HepG2 (cell line): ENCODE measurements around the gene AGPAT2. TPM values are rescaled to one million over a fixed set of nuclear protein-coding genes. Genes with fewer than 3 reads are reported as not detected.

Experiments used
- DPF2 ChIP-seq: sonication (generic); formaldehyde crosslinking; IDR thresholded peaks from 2 replicates; pipeline ENCODE4 v1.4.0; 2020; ENCODE audit warnings: mild to moderate bottlenecking, low read depth, missing genetic modification reagents, borderline replicate concordance
- FOXA3 ChIP-seq: IDR thresholded peaks from 2 replicates; pipeline ENCODE4 v1.6.1; 2016; ENCODE audit warnings: missing genetic modification reagents, missing compliant biosample characterization
- GTF3A ChIP-seq: sonication (generic); formaldehyde crosslinking; conservative IDR thresholded peaks from 2 replicates; pipeline ENCODE4 v1.4.0; 2020; ENCODE audit warnings: mild to moderate bottlenecking, missing genetic modification reagents
- HOXA5 ChIP-seq: sonication (generic); formaldehyde crosslinking; IDR thresholded peaks from 2 replicates; pipeline ENCODE4 v1.4.0; 2020; ENCODE audit warnings: missing genetic modification reagents
- MED1 ChIP-seq: sonication (generic); formaldehyde crosslinking; IDR thresholded peaks from 2 replicates; pipeline ENCODE4 v1.4.0; 2020; ENCODE audit warnings: missing genetic modification reagents
- RBAK ChIP-seq: sonication (generic); formaldehyde crosslinking; IDR thresholded peaks from 2 replicates; pipeline ENCODE4 v1.5.1; 2020; ENCODE audit warnings: mild to moderate bottlenecking, missing genetic modification reagents
- SRF ChIP-seq: IDR thresholded peaks from 2 replicates; pipeline ENCODE4 v1.6.1; 2011; ENCODE audit warnings: mild to moderate bottlenecking, low read depth, low read length, moderate library complexity
- SRY ChIP-seq: sonication (generic); formaldehyde crosslinking; IDR thresholded peaks from 2 replicates; pipeline ENCODE4 v1.8.0; 2022; ENCODE audit warnings: mild to moderate bottlenecking, missing genetic modification reagents
- TERF1 ChIP-seq: sonication (generic); formaldehyde crosslinking; IDR thresholded peaks from 2 replicates; pipeline ENCODE4 v1.8.0; 2022; ENCODE audit warnings: mild to moderate bottlenecking, missing genetic modification reagents, moderate library complexity
- THRA ChIP-seq: sonication (generic); formaldehyde crosslinking; IDR thresholded peaks from 2 replicates; pipeline ENCODE4 v1.4.0; 2020; ENCODE audit warnings: missing genetic modification reagents, borderline replicate concordance
- ZNF326 ChIP-seq: sonication (generic); formaldehyde crosslinking; IDR thresholded peaks from 2 replicates; pipeline ENCODE4 v1.4.0; 2020; ENCODE audit warnings: missing genetic modification reagents, borderline replicate concordance
- ZNF329 ChIP-seq: sonication (generic); formaldehyde crosslinking; IDR thresholded peaks from 2 replicates; pipeline ENCODE4 v1.9.0; 2021; ENCODE audit warnings: low read depth, mild to moderate bottlenecking, missing genetic modification reagents
- ZNF616 ChIP-seq: sonication (generic); formaldehyde crosslinking; IDR thresholded peaks from 2 replicates; pipeline ENCODE4 v1.5.0; 2020; ENCODE audit warnings: low read depth, mild to moderate bottlenecking, missing genetic modification reagents
- ZNF749 ChIP-seq: sonication (generic); formaldehyde crosslinking; IDR thresholded peaks from 2 replicates; pipeline ENCODE4 v1.8.0; 2022; ENCODE audit warnings: mild to moderate bottlenecking, missing genetic modification reagents, moderate library complexity, borderline replicate concordance
- ZNF773 ChIP-seq: sonication (generic); formaldehyde crosslinking; IDR thresholded peaks from 2 replicates; pipeline ENCODE4 v1.4.0; 2020; ENCODE audit warnings: missing genetic modification reagents, borderline replicate concordance
- polyA plus RNA-seq, 8 experiments: library from polyadenylated mRNA; depleted of rRNA in 3 of 8; stranded (reverse) in 7 of 8; unstranded in 1 of 8; fragments of >200 nt; fragmentation: Illumina TruSeq in 4 of 8; extraction: Trizol in 4 of 8; gene quantifications; 2 replicates each; pipeline versions ENCODE4 v1.2.1 to v1.2.3, GENCODE V29; 2011 to 2016; ENCODE audit warnings: low read depth in 4 of 8, missing spikeins in 1 of 8, mixed read lengths in 1 of 8; ENCODE audit not compliant: insufficient read depth in 1 of 8
- total RNA-seq, 5 experiments: library from RNA; depleted of rRNA; stranded (reverse); fragments of >200 nt; fragmentation: Illumina TruSeq; extraction: Trizol; gene quantifications; 2 replicates each; pipeline ENCODE4 v1.2.3, GENCODE V29; 2016; ENCODE audit warnings: low read depth in 1 of 5
- TF ChIP-seq, protein P1 (sequence below): sonication (generic); formaldehyde crosslinking; IDR thresholded peaks from 2 replicates; pipeline ENCODE4 v1.5.1; 2020; ENCODE audit warnings: missing genetic modification reagents, mild to moderate bottlenecking, borderline replicate concordance
- TF ChIP-seq, protein P2 (sequence below): sonication (generic); formaldehyde crosslinking; conservative IDR thresholded peaks from 2 replicates; pipeline ENCODE4 v1.8.0; 2022; ENCODE audit warnings: missing genetic modification reagents
- TF ChIP-seq, protein P3 (sequence below): sonication (generic); formaldehyde crosslinking; IDR thresholded peaks from 2 replicates; pipeline ENCODE4 v1.5.0; 2020; ENCODE audit warnings: missing genetic modification reagents

Gene AGPAT2
- total and polyA plus RNA-seq, 2 of the 13 experiments (the other 11 are each of a cell fraction or from before 2014, with no cell fraction given), result 3.9 to 25.8 TPM

DNA sequence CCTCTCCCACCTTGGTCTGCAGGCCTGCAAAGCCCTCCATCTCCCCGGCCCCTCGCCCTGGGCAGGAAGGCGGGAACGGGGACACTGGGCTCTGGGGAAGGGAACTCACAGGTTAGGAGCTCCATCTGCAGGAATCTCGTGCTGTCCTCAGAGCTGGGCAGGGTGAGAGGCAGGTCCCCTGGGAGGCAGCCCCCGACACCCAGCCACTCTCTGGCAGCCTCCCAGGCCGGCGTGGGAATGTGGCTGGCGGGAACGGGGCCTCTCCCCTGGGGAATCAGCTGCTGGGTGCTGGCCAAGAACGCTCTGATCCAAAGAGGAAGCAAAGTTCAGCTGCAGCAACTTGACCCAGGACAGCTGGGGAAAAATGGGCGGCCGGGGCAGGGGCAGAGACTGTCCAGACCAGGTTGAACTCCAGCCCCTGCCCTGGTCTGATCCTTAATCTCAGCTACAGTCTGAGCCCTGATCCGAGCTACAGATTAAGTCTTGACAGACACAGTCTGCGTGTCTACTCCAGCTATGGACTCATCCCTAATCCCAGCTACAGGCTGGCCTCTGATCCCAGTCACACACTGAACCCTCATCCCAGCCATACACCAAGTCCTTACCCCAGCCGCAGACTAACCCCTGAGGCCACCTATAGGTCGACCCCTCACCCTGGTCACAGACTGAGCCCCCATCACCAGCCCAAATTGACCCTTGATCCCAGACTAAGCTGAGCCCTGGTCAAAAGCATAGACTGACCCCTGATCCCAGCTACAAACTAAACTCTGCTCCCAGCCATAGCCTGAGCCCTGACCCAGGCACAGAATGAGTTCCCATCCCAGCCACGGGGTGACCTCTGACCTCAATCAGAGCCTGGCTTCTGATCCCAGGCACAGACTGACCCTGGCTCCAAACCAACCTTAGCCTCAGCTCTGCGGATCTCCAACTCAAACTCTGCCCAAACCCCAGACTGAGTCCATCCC lies 61.9 kb downstream of the AGPAT2 start (continued):
- TF ChIP-seq, protein P1, sequence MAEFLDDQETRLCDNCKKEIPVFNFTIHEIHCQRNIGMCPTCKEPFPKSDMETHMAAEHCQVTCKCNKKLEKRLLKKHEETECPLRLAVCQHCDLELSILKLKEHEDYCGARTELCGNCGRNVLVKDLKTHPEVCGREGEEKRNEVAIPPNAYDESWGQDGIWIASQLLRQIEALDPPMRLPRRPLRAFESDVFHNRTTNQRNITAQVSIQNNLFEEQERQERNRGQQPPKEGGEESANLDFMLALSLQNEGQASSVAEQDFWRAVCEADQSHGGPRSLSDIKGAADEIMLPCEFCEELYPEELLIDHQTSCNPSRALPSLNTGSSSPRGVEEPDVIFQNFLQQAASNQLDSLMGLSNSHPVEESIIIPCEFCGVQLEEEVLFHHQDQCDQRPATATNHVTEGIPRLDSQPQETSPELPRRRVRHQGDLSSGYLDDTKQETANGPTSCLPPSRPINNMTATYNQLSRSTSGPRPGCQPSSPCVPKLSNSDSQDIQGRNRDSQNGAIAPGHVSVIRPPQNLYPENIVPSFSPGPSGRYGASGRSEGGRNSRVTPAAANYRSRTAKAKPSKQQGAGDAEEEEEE (CRISPR knock-in tag), result no peak
- no peak for TF ChIP-seq RBAK (CRISPR knock-in tag)
- no peak for TF ChIP-seq ZNF326 (CRISPR knock-in tag)
- TF ChIP-seq, protein P2, sequence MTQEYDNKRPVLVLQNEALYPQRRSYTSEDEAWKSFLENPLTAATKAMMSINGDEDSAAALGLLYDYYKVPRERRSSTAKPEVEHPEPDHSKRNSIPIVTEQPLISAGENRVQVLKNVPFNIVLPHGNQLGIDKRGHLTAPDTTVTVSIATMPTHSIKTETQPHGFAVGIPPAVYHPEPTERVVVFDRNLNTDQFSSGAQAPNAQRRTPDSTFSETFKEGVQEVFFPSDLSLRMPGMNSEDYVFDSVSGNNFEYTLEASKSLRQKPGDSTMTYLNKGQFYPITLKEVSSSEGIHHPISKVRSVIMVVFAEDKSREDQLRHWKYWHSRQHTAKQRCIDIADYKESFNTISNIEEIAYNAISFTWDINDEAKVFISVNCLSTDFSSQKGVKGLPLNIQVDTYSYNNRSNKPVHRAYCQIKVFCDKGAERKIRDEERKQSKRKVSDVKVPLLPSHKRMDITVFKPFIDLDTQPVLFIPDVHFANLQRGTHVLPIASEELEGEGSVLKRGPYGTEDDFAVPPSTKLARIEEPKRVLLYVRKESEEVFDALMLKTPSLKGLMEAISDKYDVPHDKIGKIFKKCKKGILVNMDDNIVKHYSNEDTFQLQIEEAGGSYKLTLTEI (CRISPR knock-in tag), result no peak
- no peak for TF ChIP-seq ZNF616
- TF ChIP-seq SRF, result no peak
- peak; percentile 55; the same call in 1 of the 2 replicates for TF ChIP-seq MED1 (CRISPR knock-in tag)
- peak; percentile 73; the same call in 1 of the 2 replicates for TF ChIP-seq THRA (CRISPR knock-in tag)
- TF ChIP-seq, protein P3, sequence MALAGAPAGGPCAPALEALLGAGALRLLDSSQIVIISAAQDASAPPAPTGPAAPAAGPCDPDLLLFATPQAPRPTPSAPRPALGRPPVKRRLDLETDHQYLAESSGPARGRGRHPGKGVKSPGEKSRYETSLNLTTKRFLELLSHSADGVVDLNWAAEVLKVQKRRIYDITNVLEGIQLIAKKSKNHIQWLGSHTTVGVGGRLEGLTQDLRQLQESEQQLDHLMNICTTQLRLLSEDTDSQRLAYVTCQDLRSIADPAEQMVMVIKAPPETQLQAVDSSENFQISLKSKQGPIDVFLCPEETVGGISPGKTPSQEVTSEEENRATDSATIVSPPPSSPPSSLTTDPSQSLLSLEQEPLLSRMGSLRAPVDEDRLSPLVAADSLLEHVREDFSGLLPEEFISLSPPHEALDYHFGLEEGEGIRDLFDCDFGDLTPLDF, result peak; percentile 62
- no peak for TF ChIP-seq ZNF329 (CRISPR knock-in tag)
- peak; percentile 30; the same call in 1 of the 2 replicates for TF ChIP-seq DPF2 (CRISPR knock-in tag)
- no peak for TF ChIP-seq ZNF749
- peak; percentile 39 for TF ChIP-seq SRY
- TF ChIP-seq FOXA3 (CRISPR knock-in tag), result peak; percentile 69
- no peak for TF ChIP-seq ZNF773 (CRISPR knock-in tag)
- no peak for TF ChIP-seq HOXA5 (CRISPR knock-in tag)
- no peak for TF ChIP-seq GTF3A (CRISPR knock-in tag)
- no peak for TF ChIP-seq TERF1
